ENCODE measurements around the gene PAPPA2.

GRCh38 chr1:176773038-176773437 lies 310.1 kb downstream of the PAPPA2 start:
- TF ChIP-seq, protein P1, sequence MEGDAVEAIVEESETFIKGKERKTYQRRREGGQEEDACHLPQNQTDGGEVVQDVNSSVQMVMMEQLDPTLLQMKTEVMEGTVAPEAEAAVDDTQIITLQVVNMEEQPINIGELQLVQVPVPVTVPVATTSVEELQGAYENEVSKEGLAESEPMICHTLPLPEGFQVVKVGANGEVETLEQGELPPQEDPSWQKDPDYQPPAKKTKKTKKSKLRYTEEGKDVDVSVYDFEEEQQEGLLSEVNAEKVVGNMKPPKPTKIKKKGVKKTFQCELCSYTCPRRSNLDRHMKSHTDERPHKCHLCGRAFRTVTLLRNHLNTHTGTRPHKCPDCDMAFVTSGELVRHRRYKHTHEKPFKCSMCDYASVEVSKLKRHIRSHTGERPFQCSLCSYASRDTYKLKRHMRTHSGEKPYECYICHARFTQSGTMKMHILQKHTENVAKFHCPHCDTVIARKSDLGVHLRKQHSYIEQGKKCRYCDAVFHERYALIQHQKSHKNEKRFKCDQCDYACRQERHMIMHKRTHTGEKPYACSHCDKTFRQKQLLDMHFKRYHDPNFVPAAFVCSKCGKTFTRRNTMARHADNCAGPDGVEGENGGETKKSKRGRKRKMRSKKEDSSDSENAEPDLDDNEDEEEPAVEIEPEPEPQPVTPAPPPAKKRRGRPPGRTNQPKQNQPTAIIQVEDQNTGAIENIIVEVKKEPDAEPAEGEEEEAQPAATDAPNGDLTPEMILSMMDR (IDR thresholded peaks at IDR 0.05): no peak
- no peak for TF ChIP-seq POLR2A (IDR thresholded peaks at IDR 0.05)
- TF ChIP-seq POLR2AphosphoS5 (IDR thresholded peaks at IDR 0.05): no peak

Measured in sigmoid colon (tissue), 4 donors.